Neural cell (in vitro differentiated cells): ENCODE data around the gene BAIAP2L1. TPM values are rescaled to one million over a fixed set of nuclear protein-coding genes. Genes with fewer than 3 reads are reported as not detected.

Experiments
- H2AFZ ChIP-seq: fragments of 200-600, 300-800 bp; sonication (generic), shearing (Covaris generic); 2 replicates; pipeline ENCODE4 v1.6.0; 2014; ENCODE audit warnings: low read depth, mild to moderate bottlenecking, antibody characterized with exemption, low read length, moderate library complexity
- H3F3A ChIP-seq: fragments of 200-600 bp; shearing (Covaris generic); 2 replicates; pipeline ENCODE4 v1.6.1; 2016; ENCODE audit warnings: mild to moderate bottlenecking, moderate library complexity, mixed read lengths, antibody characterized with exemption, low read length; ENCODE audit not compliant: insufficient read depth, poor library complexity, severe bottlenecking
- H3K27ac ChIP-seq: fragments of 200-600, 300-800 bp; sonication (generic), shearing (Covaris generic); 2 replicates; pipeline ENCODE4 v1.5.1; 2014; ENCODE audit warnings: mild to moderate bottlenecking, low read length, moderate library complexity
- H3K27me3 ChIP-seq: fragments of 300-800, 200-600 bp; sonication (generic), shearing (Covaris generic); 2 replicates; pipeline ENCODE4 v1.6.0; 2014; ENCODE audit warnings: mild to moderate bottlenecking, low read depth, low read length, moderate library complexity; ENCODE audit not compliant: insufficient read depth
- H3K36me3 ChIP-seq: fragments of 300-800, 200-600 bp; sonication (generic), shearing (Covaris generic); 2 replicates; pipeline ENCODE4 v1.5.1; 2014; ENCODE audit warnings: mild to moderate bottlenecking, antibody characterized with exemption, low read length, moderate library complexity; ENCODE audit not compliant: insufficient read depth
- H3K4me2 ChIP-seq: fragments of 300-800, 200-600 bp; sonication (generic), shearing (Covaris generic); 2 replicates; pipeline ENCODE4 v1.6.0; 2014; ENCODE audit warnings: mild to moderate bottlenecking, low read length
- H3K4me3 ChIP-seq: fragments of 300-800, 200-600 bp; sonication (generic), shearing (Covaris generic); 2 replicates; pipeline ENCODE4 v1.5.1; 2014; ENCODE audit warnings: mild to moderate bottlenecking, low read length, moderate library complexity
- H3K79me2 ChIP-seq: fragments of 200-600 bp; shearing (Covaris generic); replicated peaks from 2 replicates; pipeline ENCODE4 v1.6.0; 2014; ENCODE audit warnings: mild to moderate bottlenecking, low read length, moderate library complexity; ENCODE audit not compliant: insufficient read depth
- H3K9ac ChIP-seq: fragments of 300-800, 200-600 bp; sonication (generic), shearing (Covaris generic); 2 replicates; pipeline ENCODE4 v1.6.1; 2016; ENCODE audit warnings: mild to moderate bottlenecking, low read length, mixed read lengths
- H3K9me2 ChIP-seq: fragments of 200-600 bp; shearing (Covaris generic); 2 replicates; pipeline ENCODE4 v1.6.1; 2016; ENCODE audit warnings: mild to moderate bottlenecking, low read length, mixed read lengths; ENCODE audit not compliant: insufficient read depth
- H3K9me3 ChIP-seq: fragments of 200-600, 300-800 bp; sonication (generic), shearing (Covaris generic); 2 replicates; pipeline ENCODE4 v1.6.1; 2016; ENCODE audit warnings: mild to moderate bottlenecking, mixed run types, low read length, moderate library complexity, mixed read lengths
- H4K20me1 ChIP-seq: fragments of 200-600 bp; shearing (Covaris generic); 2 replicates; pipeline ENCODE4 v1.6.1; 2016; ENCODE audit warnings: mild to moderate bottlenecking, mixed run types; ENCODE audit not compliant: insufficient read depth
- CTCF ChIP-seq: fragments of 450-650 bp; IDR thresholded peaks from 2 replicates; pipeline ENCODE4 v1.5.1; 2014; ENCODE audit warnings: antibody characterized with exemption, mild to moderate bottlenecking, moderate library complexity; ENCODE audit not compliant: poor library complexity, severe bottlenecking
- EZH2 ChIP-seq: fragments of 200-600, 300-800 bp; shearing (Covaris generic), sonication (generic); IDR thresholded peaks from 2 replicates; pipeline ENCODE4 v1.6.1; 2014; ENCODE audit warnings: antibody characterized with exemption, low read length, borderline replicate concordance, mild to moderate bottlenecking; ENCODE audit not compliant: insufficient read depth, poor library complexity, severe bottlenecking
- MXI1 ChIP-seq: fragments of 450-650 bp; conservative IDR thresholded peaks from 2 replicates; pipeline ENCODE4 v1.6.1; 2014; ENCODE audit warnings: antibody characterized with exemption, mild to moderate bottlenecking; ENCODE audit not compliant: poor library complexity, severe bottlenecking
- POLR2AphosphoS5 ChIP-seq: IDR thresholded peaks from 2 replicates; pipeline ENCODE4 v1.6.1; 2012
- RAD21 ChIP-seq: fragments of 450-650 bp; conservative IDR thresholded peaks from 2 replicates; pipeline ENCODE4 v1.6.1; 2014; ENCODE audit warnings: antibody characterized with exemption, mild to moderate bottlenecking, moderate library complexity
- REST ChIP-seq: IDR thresholded peaks from 2 replicates; pipeline ENCODE4 v1.6.1; 2012; ENCODE audit warnings: borderline replicate concordance
- SMC3 ChIP-seq: fragments of 450-650 bp; conservative IDR thresholded peaks from 2 replicates; pipeline ENCODE4 v1.6.1; 2014; ENCODE audit warnings: antibody characterized with exemption, mild to moderate bottlenecking, moderate library complexity; ENCODE audit not compliant: poor library complexity
- TAF1 ChIP-seq: IDR thresholded peaks from 2 replicates; pipeline ENCODE4 v1.6.1; 2012; ENCODE audit warnings: low read depth
- polyA plus RNA-seq: library from polyadenylated mRNA; depleted of rRNA; stranded (reverse); fragments of >200 nt; gene quantifications from 2 replicates; pipeline ENCODE4 v1.2.3, GENCODE V29; 2014

The BAIAP2L1 gene
- polyA plus RNA-seq, 1 donor from 2014 or later = not detected

GRCh38 chr7:98291717-98292116, 109.2 kb downstream of the BAIAP2L1 start:
- Histone ChIP-seq H3K9me2 (no peaks in the 10 kb centered on the region), H2AFZ (no peak overlapping the region), H3K9me3 (no peaks in the 10 kb centered on the region), H3K4me3 (no peak overlapping the region), H3K9ac (no peak overlapping the region), H4K20me1 (no peaks in the 10 kb centered on the region), H3K36me3 (no peaks in the 10 kb centered on the region), H3K27me3 (no peaks in the 10 kb centered on the region), H3K79me2 (no peaks in the 10 kb centered on the region), H3K4me2 (no peak overlapping the region), H3F3A (no peaks in the 10 kb centered on the region), H3K27ac (no peak overlapping the region)
- TF ChIP-seq TAF1 (no peak), POLR2AphosphoS5 (no peak), REST (no peak), EZH2 (no peak), CTCF (no peak), MXI1 (no peak), SMC3 (no peak)

- Histone ChIP-seq H3K36me3 (no peaks in the 10 kb centered on the region), H3K4me2 (no peak overlapping the region), H3K9me3 (no peaks in the 10 kb centered on the region), H3K27ac (no peak overlapping the region), H3K9me2 (no peaks in the 10 kb centered on the region), H2AFZ (no peak overlapping the region), H3K27me3 (no peaks in the 10 kb centered on the region), H3K79me2 (peaks cover 5% of the 10 kb centered on the region), H4K20me1 (no peaks in the 10 kb centered on the region), H3K9ac (no peak overlapping the region), H3K4me3 (no peak overlapping the region), H3F3A (no peaks in the 10 kb centered on the region)
- TF ChIP-seq TAF1 (no peak), POLR2AphosphoS5 (no peak), EZH2 (no peak), REST (no peak), RAD21 (no peak)
Observed at GRCh38 chr7:98289333-98289875, 111.5 kb downstream of the BAIAP2L1 start.
